Thymus (tissue), 11 donors: ENCODE results near the gene MRPL12. TPM values are rescaled to one million over a fixed set of nuclear protein-coding genes. Genes with fewer than 3 reads are reported as not detected.

Experiments used
- DNase-seq, 9 donors: peaks; one replicate each; pipeline ENCODE4 v3.0.0-alpha.2; 2013; ENCODE audit warnings: low spot score in 9 of 9, low read depth in 6 of 9, missing footprints in 1 of 9
- H3K27ac ChIP-seq, 2 donors: one replicate each; pipeline ENCODE4 v1.5.1; 2013; ENCODE audit warnings: control low read depth in 1 of 2, low read depth in 1 of 2, low read length in 1 of 2, mild to moderate bottlenecking in 1 of 2, moderate library complexity in 1 of 2
- H3K27me3 ChIP-seq, 2 donors: one replicate each; pipeline ENCODE4 v1.5.1; 2013; ENCODE audit warnings: low read length in 1 of 2; ENCODE audit not compliant: control insufficient read depth in 2 of 2, insufficient read depth in 1 of 2
- H3K36me3 ChIP-seq, 2 donors: one replicate each; pipeline ENCODE4 v1.5.1; 2013; ENCODE audit warnings: low read length in 1 of 2, mild to moderate bottlenecking in 1 of 2, moderate library complexity in 1 of 2; ENCODE audit not compliant: control insufficient read depth in 2 of 2, insufficient read depth in 2 of 2
- H3K4me1 ChIP-seq, 2 donors: one replicate each; pipeline ENCODE4 v1.5.1; 2013; ENCODE audit warnings: low read length in 2 of 2; ENCODE audit not compliant: control insufficient read depth in 2 of 2, insufficient read depth in 2 of 2
- H3K4me3 ChIP-seq, 2 donors: one replicate each; pipeline ENCODE4 v1.5.1; 2013; ENCODE audit warnings: low read length in 2 of 2, control low read depth in 1 of 2, mild to moderate bottlenecking in 1 of 2
- H3K9me3 ChIP-seq, 2 donors: one replicate each; pipeline ENCODE4 v1.5.1; 2013; ENCODE audit warnings: low read length in 1 of 2, mild to moderate bottlenecking in 1 of 2; ENCODE audit not compliant: control insufficient read depth in 2 of 2, insufficient read depth in 1 of 2
- WGBS: extraction: QIAGEN DNeasy Blood & Tissue Kit; methylation state at CpG from one replicate; pipeline ENCODE4 v1.1.7; 2013; 5-methylcytosine and 5-hydroxymethylcytosine counted together
- polyA plus RNA-seq: library from polyadenylated mRNA; stranded (reverse); fragments of 200-250 nt; gene quantifications from one replicate; pipeline ENCODE4 v1.2.3, GENCODE V29; 2013
- total RNA-seq: library from RNA; stranded (reverse); fragments of 120-200 nt; gene quantifications from one replicate; pipeline ENCODE4 v1.2.4, GENCODE V29; 2013
- donor health status: healthy.

The MRPL12 gene
- total and polyA plus RNA-seq, 2 donors: 21.6 to 59.7 TPM

- Histone ChIP-seq H3K36me3 (peaks cover 92 to 97% of the 10 kb centered on the region in 2 donors), H3K9me3 (no peaks in the 10 kb centered on the region), H3K4me3 (no peak overlapping the region), H3K27me3 (no peaks in the 10 kb centered on the region), H3K4me1 (no peaks in the 10 kb centered on the region), H3K27ac (no peak overlapping the region)
- 98% methylated on average over 19 of the region's 19 CpGs for WGBS
- no peak for DNase-seq
These were observed 8.4 kb upstream of the MRPL12 start for GRCh38 chr17:81694810-81695209.

GRCh38 chr17:81695211-81695610, 8.0 kb upstream of the MRPL12 start:
- H3K27me3 ChIP-seq: no peaks in the 10 kb centered on the region
- H3K9me3 ChIP-seq: no peaks in the 10 kb centered on the region
- H3K27ac ChIP-seq: no peak overlapping the region
- 96% methylated on average over 6 of the region's 6 CpGs for WGBS
- H3K4me3 ChIP-seq: no peak overlapping the region
- H3K4me1 ChIP-seq: no peaks in the 10 kb centered on the region
- peaks cover 89 to 93% of the 10 kb centered on the region in 2 donors for H3K36me3 ChIP-seq
- DNase-seq: no peak

GRCh38 chr17:81695801-81696200, 7.4 kb upstream of the MRPL12 start:
- H3K27ac ChIP-seq: no peak overlapping the region
- H3K4me1 ChIP-seq: no peaks in the 10 kb centered on the region
- H3K4me3 ChIP-seq: no peak overlapping the region
- H3K36me3 ChIP-seq: peaks cover 89 to 92% of the 10 kb centered on the region in 2 donors
- no peaks in the 10 kb centered on the region for H3K27me3 ChIP-seq
- H3K9me3 ChIP-seq: no peaks in the 10 kb centered on the region
- no peak for DNase-seq
- 98% methylated on average over 22 of the region's 22 CpGs for WGBS

- H3K27me3 ChIP-seq: no peaks in the 10 kb centered on the region
- H3K4me3 ChIP-seq: no peak overlapping the region
- peaks cover 90 to 92% of the 10 kb centered on the region in 2 donors for H3K36me3 ChIP-seq
- no peak overlapping the region for H3K27ac ChIP-seq
- WGBS: 98% methylated on average over 40 of the region's 40 CpGs
- H3K4me1 ChIP-seq: peaks cover 1 to 4% of the 10 kb centered on the region in 2 donors
- H3K9me3 ChIP-seq: no peaks in the 10 kb centered on the region
- DNase-seq: no peak
These were observed 6.8 kb upstream of the MRPL12 start for GRCh38 chr17:81696218-81696941.

- Histone ChIP-seq H3K4me1 (peaks cover 11 to 14% of the 10 kb centered on the region in 2 donors), H3K27me3 (no peaks in the 10 kb centered on the region)
- 96% methylated on average over 25 of the region's 25 CpGs for WGBS
These were observed 5.7 kb upstream of the MRPL12 start for GRCh38 chr17:81697261-81698044.

GRCh38 chr17:81700353-81701287, 2.5 kb upstream of the MRPL12 start:
- no peaks in the 10 kb centered on the region for H3K9me3 ChIP-seq
- H3K4me1 ChIP-seq: peaks cover 18 to 30% of the 10 kb centered on the region in 2 donors
- H3K4me3 ChIP-seq: no peak overlapping the region
- no peaks in the 10 kb centered on the region for H3K27me3 ChIP-seq
- 97% methylated on average over 25 of the region's 25 CpGs for WGBS
- peaks cover 62 to 70% of the 10 kb centered on the region in 2 donors for H3K36me3 ChIP-seq
- no peak for DNase-seq
- no peak overlapping the region for H3K27ac ChIP-seq

More at GRCh38 chr17:81697261-81698044, 5.7 kb upstream of the MRPL12 start:
- Histone ChIP-seq H3K36me3 (peaks cover 84 to 86% of the 10 kb centered on the region in 2 donors), H3K9me3 (no peaks in the 10 kb centered on the region), H3K27ac (no peak overlapping the region), H3K4me3 (no peak overlapping the region)
- no peak for DNase-seq

GRCh38 chr17:81701288-81702071, 1.7 kb upstream of the MRPL12 start:
- Histone ChIP-seq H3K4me3 (peak overlapping the region; percentile 92 to 96), H3K27me3 (no peaks in the 10 kb centered on the region), H3K27ac (no peak overlapping the region), H3K9me3 (no peaks in the 10 kb centered on the region), H3K36me3 (peaks cover 60 to 67% of the 10 kb centered on the region in 2 donors), H3K4me1 (peaks cover 18 to 30% of the 10 kb centered on the region in 2 donors)
- no peak for DNase-seq
- 89% methylated on average over 23 of the region's 23 CpGs for WGBS
